SK-N-SH treated with all-trans-retinoic acid at 6 μM for 48 hours (cell line): Measurements from ENCODE around the gene FRMD3.

Experiments used
- ATAC-seq: fragments of 200-7000 bp; cut with Tn5 transposase; 3 replicates; pipeline ENCODE4 v1.9.1; 2020; ENCODE audit warnings: mild to moderate bottlenecking, moderate library complexity
- ARNTL ChIP-seq: fragments of 450-650 bp; formaldehyde crosslinking; IDR thresholded peaks from 2 replicates; pipeline ENCODE4 v1.5.0; 2020; ENCODE audit warnings: low read depth, mild to moderate bottlenecking, moderate library complexity, borderline replicate concordance
- BACH2 ChIP-seq: fragments of 250-450 bp; sonication (Bioruptor Pico); IDR thresholded peaks from 2 replicates; pipeline ENCODE4 v1.9.0; 2021; ENCODE audit warnings: mild to moderate bottlenecking, borderline replicate concordance
- CREB5 ChIP-seq: fragments of 250-450 bp; sonication (Bioruptor Pico); IDR thresholded peaks from 2 replicates; pipeline ENCODE4 v1.5.1; 2020; ENCODE audit warnings: low read depth, mild to moderate bottlenecking, moderate library complexity
- CSDC2 ChIP-seq: fragments of 250-450 bp; sonication (Bioruptor Pico); IDR thresholded peaks from 2 replicates; pipeline ENCODE4 v1.5.0; 2020; ENCODE audit warnings: mild to moderate bottlenecking, moderate library complexity
- CSRNP3 ChIP-seq: fragments of 250-450 bp; sonication (Bioruptor Pico); IDR thresholded peaks from 2 replicates; pipeline ENCODE4 v1.5.1; 2021; ENCODE audit warnings: mild to moderate bottlenecking, moderate library complexity
- ESRRG ChIP-seq: fragments of 250-450 bp; sonication (Bioruptor Pico); IDR thresholded peaks from 2 replicates; pipeline ENCODE4 v1.6.1; 2021; ENCODE audit warnings: mild to moderate bottlenecking
- GLIS3 ChIP-seq: fragments of 250-450 bp; sonication (Bioruptor Pico); IDR thresholded peaks from 2 replicates; pipeline ENCODE4 v1.5.0; 2020; ENCODE audit warnings: mild to moderate bottlenecking, moderate library complexity
- ISL1 ChIP-seq: fragments of 250-450 bp; sonication (Bioruptor Pico); IDR thresholded peaks from 2 replicates; pipeline ENCODE4 v2.1.2; 2022; ENCODE audit warnings: mild to moderate bottlenecking, moderate library complexity
- OSR1 ChIP-seq: fragments of 250-450 bp; sonication (Bioruptor Pico); IDR thresholded peaks from 2 replicates; pipeline ENCODE4 v1.8.0; 2022; ENCODE audit warnings: moderate library complexity, mild to moderate bottlenecking, inconsistent platforms
- PPARA ChIP-seq: fragments of 250-450 bp; sonication (Bioruptor Pico); IDR thresholded peaks from 2 replicates; pipeline ENCODE4 v1.5.0; 2020; ENCODE audit warnings: mild to moderate bottlenecking, borderline replicate concordance
- RARB ChIP-seq: fragments of 250-450 bp; sonication (Bioruptor Pico); IDR thresholded peaks from 2 replicates; pipeline ENCODE4 v1.8.0; 2021; ENCODE audit warnings: mild to moderate bottlenecking, moderate library complexity
- SNAI2 ChIP-seq: fragments of 250-450 bp; sonication (Bioruptor Pico); IDR thresholded peaks from 2 replicates; pipeline ENCODE4 v1.5.0; 2020; ENCODE audit warnings: mild to moderate bottlenecking, moderate library complexity
- TCF4 ChIP-seq: fragments of 250-450 bp; sonication (Bioruptor Pico); IDR thresholded peaks from 2 replicates; pipeline ENCODE4 v1.8.0; 2021; ENCODE audit warnings: mild to moderate bottlenecking, moderate library complexity, borderline replicate concordance
- TOX ChIP-seq: fragments of 250-450 bp; sonication (Bioruptor Pico); IDR thresholded peaks from 2 replicates; pipeline ENCODE4 v1.8.0; 2021; ENCODE audit warnings: mild to moderate bottlenecking, moderate library complexity, borderline replicate concordance
- ZC3H10 ChIP-seq: fragments of 250-450 bp; sonication (Bioruptor Pico); IDR thresholded peaks from 2 replicates; pipeline ENCODE4 v1.5.1; 2021; ENCODE audit warnings: mild to moderate bottlenecking, moderate library complexity
- ZFP3 ChIP-seq: fragments of 250-450 bp; sonication (Bioruptor Pico); IDR thresholded peaks from 2 replicates; pipeline ENCODE4 v1.5.0; 2020; ENCODE audit warnings: mild to moderate bottlenecking, moderate library complexity
- ZFP30 ChIP-seq: fragments of 450-650 bp; formaldehyde crosslinking; IDR thresholded peaks from 2 replicates; pipeline ENCODE4 v1.5.0; 2022; ENCODE audit warnings: mild to moderate bottlenecking, moderate library complexity
- ZNF565 ChIP-seq: fragments of 450-650 bp; formaldehyde crosslinking; conservative IDR thresholded peaks from 2 replicates; pipeline ENCODE4 v1.5.0; 2020; ENCODE audit warnings: low read depth, mild to moderate bottlenecking, moderate library complexity
- ZNF70 ChIP-seq: fragments of 450-650 bp; formaldehyde crosslinking; IDR thresholded peaks from 2 replicates; pipeline ENCODE4 v1.5.0; 2020; ENCODE audit warnings: mild to moderate bottlenecking, moderate library complexity
- ZNF8 ChIP-seq: fragments of 450-650 bp; formaldehyde crosslinking; IDR thresholded peaks from 2 replicates; pipeline ENCODE4 v1.5.0; 2020; ENCODE audit warnings: mild to moderate bottlenecking, moderate library complexity
- TF ChIP-seq, protein P1 (sequence below): fragments of 250-450 bp; sonication (Bioruptor Pico); IDR thresholded peaks from 2 replicates; pipeline ENCODE4 v1.8.0; 2021; ENCODE audit warnings: low read depth, mild to moderate bottlenecking, moderate library complexity, borderline replicate concordance
- TF ChIP-seq, protein P2 (sequence below): fragments of 250-450 bp; sonication (Bioruptor Pico); IDR thresholded peaks from 2 replicates; pipeline ENCODE4 v1.8.0; 2020; ENCODE audit warnings: mild to moderate bottlenecking, moderate library complexity, borderline replicate concordance

The FRMD3 gene

GRCh38 chr9:83383034-83383433 is 155.2 kb downstream of the FRMD3 start:
- ATAC-seq: no peak
- TF ChIP-seq ZC3H10 (CRISPR knock-in tag) (no peak), ARNTL (no peak), BACH2 (CRISPR knock-in tag) (no peak), CSRNP3 (CRISPR knock-in tag) (no peak), GLIS3 (no peak), ZFP3 (no peak), TCF4 (no peak)

- TF ChIP-seq RARB (CRISPR knock-in tag) (no peak), ZC3H10 (CRISPR knock-in tag) (no peak), TOX (CRISPR knock-in tag) (no peak), ZNF8 (CRISPR knock-in tag) (no peak), TCF4 (no peak), ZFP3 (no peak), ESRRG (CRISPR knock-in tag) (no peak), GLIS3 (no peak), ZNF565 (CRISPR knock-in tag) (no peak), PPARA (no peak), BACH2 (CRISPR knock-in tag) (no peak), SNAI2 (no peak), ZFP30 (no peak), ARNTL (no peak), OSR1 (CRISPR knock-in tag) (no peak), ZNF70 (no peak), CSDC2 (no peak)
- TF ChIP-seq, protein P1, sequence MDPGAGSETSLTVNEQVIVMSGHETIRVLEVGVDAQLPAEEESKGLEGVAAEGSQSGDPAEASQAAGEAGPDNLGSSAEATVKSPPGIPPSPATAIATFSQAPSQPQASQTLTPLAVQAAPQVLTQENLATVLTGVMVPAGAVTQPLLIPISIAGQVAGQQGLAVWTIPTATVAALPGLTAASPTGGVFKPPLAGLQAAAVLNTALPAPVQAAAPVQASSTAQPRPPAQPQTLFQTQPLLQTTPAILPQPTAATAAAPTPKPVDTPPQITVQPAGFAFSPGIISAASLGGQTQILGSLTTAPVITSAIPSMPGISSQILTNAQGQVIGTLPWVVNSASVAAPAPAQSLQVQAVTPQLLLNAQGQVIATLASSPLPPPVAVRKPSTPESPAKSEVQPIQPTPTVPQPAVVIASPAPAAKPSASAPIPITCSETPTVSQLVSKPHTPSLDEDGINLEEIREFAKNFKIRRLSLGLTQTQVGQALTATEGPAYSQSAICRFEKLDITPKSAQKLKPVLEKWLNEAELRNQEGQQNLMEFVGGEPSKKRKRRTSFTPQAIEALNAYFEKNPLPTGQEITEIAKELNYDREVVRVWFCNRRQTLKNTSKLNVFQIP (CRISPR knock-in tag): no peak
- TF ChIP-seq, protein P2, sequence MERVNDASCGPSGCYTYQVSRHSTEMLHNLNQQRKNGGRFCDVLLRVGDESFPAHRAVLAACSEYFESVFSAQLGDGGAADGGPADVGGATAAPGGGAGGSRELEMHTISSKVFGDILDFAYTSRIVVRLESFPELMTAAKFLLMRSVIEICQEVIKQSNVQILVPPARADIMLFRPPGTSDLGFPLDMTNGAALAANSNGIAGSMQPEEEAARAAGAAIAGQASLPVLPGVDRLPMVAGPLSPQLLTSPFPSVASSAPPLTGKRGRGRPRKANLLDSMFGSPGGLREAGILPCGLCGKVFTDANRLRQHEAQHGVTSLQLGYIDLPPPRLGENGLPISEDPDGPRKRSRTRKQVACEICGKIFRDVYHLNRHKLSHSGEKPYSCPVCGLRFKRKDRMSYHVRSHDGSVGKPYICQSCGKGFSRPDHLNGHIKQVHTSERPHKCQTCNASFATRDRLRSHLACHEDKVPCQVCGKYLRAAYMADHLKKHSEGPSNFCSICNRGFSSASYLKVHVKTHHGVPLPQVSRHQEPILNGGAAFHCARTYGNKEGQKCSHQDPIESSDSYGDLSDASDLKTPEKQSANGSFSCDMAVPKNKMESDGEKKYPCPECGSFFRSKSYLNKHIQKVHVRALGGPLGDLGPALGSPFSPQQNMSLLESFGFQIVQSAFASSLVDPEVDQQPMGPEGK (CRISPR knock-in tag): no peak
- no peak for ATAC-seq
Observed at GRCh38 chr9:83382421-83382820, 155.8 kb downstream of the FRMD3 start.

DNA sequence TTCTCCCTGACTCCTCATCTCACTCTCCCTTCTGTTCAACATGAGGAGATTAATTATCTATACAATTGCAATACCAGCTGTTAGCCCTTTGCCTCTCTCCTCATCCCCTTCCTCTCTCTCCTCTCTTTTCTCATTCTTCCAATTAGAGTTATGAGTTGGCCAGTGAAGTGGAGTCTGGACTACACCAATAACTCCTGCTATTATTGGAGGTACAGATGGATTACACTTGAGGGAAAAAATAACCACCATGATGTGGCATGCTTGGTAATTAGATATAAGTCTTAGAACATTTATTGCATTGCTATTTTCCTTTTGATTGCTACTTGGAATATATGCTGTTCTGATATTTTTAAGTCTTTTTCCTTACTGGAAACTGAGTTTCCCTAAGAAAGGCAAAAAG is 159.2 kb downstream of the FRMD3 start:
- ATAC-seq: no peak
- TF ChIP-seq ZFP30 (no peak), RARB (CRISPR knock-in tag) (no peak), ZNF8 (CRISPR knock-in tag) (no peak), GLIS3 (no peak), CREB5 (CRISPR knock-in tag) (no peak), ZNF565 (CRISPR knock-in tag) (no peak), ISL1 (no peak), BACH2 (CRISPR knock-in tag) (no peak)
- TF ChIP-seq, protein P2 (CRISPR knock-in tag): no peak
- TF ChIP-seq, all 23 proteins: peak for 0

DNA sequence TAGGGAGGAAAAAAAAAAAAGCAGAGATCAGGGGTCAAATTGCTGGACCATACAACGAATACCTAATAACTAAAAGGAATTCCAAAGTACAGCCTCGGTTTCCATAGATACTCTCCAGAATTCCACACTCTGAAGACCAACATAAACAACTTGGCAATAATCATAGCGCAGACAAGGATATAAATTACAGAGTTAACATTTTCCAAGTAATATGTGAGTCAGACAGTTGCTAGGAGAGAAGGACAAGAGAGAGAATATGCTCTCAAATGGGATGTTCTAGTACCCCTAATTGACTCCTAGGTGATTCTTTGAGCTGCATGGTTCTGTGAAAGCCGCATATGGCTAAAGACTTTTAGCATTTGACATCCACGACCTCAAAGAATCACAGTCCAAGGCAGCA is 165.2 kb downstream of the FRMD3 start:
- TF ChIP-seq ZNF565 (CRISPR knock-in tag) (no peak), ARNTL (no peak)

More for the DNA sequence above, 165.2 kb downstream of the FRMD3 start:
- no peak for ATAC-seq
